ENCODE measurements around the gene PMAIP1. TPM values are rescaled to one million over a fixed set of nuclear protein-coding genes. Genes with fewer than 3 reads are reported as not detected.
A peak's percentile ranks its signal among the peaks of the same experiment; 100 is the strongest.

PMAIP1 gene
- total and polyA plus RNA-seq, 9 of the 15 experiments (the other 6 are each of a cell fraction or from before 2014, with no cell fraction given), result 8.0 to 22.9 (median 14.9) TPM

DNA sequence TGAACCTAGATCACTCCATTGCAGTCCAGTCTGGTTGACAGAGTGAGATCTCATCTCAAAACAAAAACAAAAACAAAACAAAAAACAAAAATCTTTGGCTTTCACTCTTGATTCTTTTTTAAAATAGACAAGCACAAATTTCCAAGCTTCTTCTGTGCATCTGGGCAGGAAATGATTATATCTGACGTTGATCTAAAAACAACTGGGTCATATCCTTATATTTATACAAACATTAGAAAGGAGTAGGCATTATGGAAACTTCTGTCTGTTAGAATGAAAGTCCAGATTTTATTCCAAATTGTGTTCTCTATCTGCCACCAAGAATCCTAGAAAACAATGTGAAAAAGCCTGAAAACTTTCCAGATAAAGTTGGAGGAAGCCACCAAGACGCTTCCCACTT is 26.2 kb upstream of the PMAIP1 start:
- WGBS (ENCODE audit: insufficient coverage, low coverage, missing lambda C conversion rate), result 23% methylated on average over 2 of the region's 2 CpGs
- ChIA-PET POLR2A (interaction anchor here (2.5 kb wide), 1 partner anchor 27 kb away, joined by 15 read pairs; the partner anchor contains the start of gene PMAIP1), CTCF (ENCODE audit: low intra/inter-chr PET ratio) (no interaction called here)
- Histone ChIP-seq H3K27ac (ENCODE audit: extremely low read depth, low read depth, low read length) (no peak overlapping the region), H3K79me2 (ENCODE audit: control insufficient read depth, insufficient read depth, low read length) (no peaks in the 10 kb centered on the region), H3K4me1 (replicated peaks in 1 of 2; ENCODE audit: control insufficient read depth in 2 of 2, insufficient read depth in 2 of 2, low read length in 2 of 2) (no peaks in the 10 kb centered on the region; a peak in 3 of 5 replicates), H3K4me2 (ENCODE audit: insufficient read depth, low read length) (no peak overlapping the region), H3K36me3 (ENCODE audit: control insufficient read depth, insufficient read depth, low read length) (no peaks in the 10 kb centered on the region), H3K27me3 (ENCODE audit: control insufficient read depth in 2 of 2, insufficient read depth in 2 of 2, low read length in 2 of 2) (no peaks in the 10 kb centered on the region), H3K9me3 (replicated peaks; ENCODE audit: control insufficient read depth, insufficient read depth, low read depth, low read length) (no peaks in the 10 kb centered on the region), H3K9ac (ENCODE audit: insufficient read depth in 1 of 2, low read depth in 2 of 2, low read length in 2 of 2) (no peak overlapping the region), H4K20me1 (replicated peaks; ENCODE audit: control insufficient read depth, insufficient read depth, low read length) (no peaks in the 10 kb centered on the region), H3K9me1 (ENCODE audit: control insufficient read depth, insufficient read depth, low read length) (no peaks in the 10 kb centered on the region), H3K4me3 (no peak overlapping the region), H2AFZ (ENCODE audit: low read depth, low read length) (0 out of 2 replicates have a peak overlapping the region, but pooled peaks have one; percentile 32)
- FAIRE-seq (no peak), DNase-seq (ENCODE audit: extremely low read depth in 1 of 4, low spot score in 3 of 4) (no peak), ATAC-seq (no peak)
- intact Hi-C loops (cut with micrococcal nuclease) (no loop called here), in situ Hi-C loops (cut with MboI) (no loop called here)
- no TSS peak for BruUV-seq (replicated peaks)
- no peak for TF ChIP-seq RBM17 (IDR thresholded peaks at IDR 0.05; ENCODE audit: borderline replicate concordance, low read depth, low read length)
- TF ChIP-seq HOXB6 (CRISPR knock-in tag; IDR thresholded peaks at IDR 0.05; ENCODE audit: borderline replicate concordance), result no peak
- no peak for TF ChIP-seq ZNF3 (CRISPR knock-in tag; IDR thresholded peaks at IDR 0.05)
- no peak for TF ChIP-seq MYBL2 (IDR thresholded peaks at IDR 0.05; ENCODE audit: low read depth)
- TF ChIP-seq MYBL2 (CRISPR knock-in tag; IDR thresholded peaks at IDR 0.05; ENCODE audit: borderline replicate concordance), result no peak
- TF ChIP-seq, protein P1, sequence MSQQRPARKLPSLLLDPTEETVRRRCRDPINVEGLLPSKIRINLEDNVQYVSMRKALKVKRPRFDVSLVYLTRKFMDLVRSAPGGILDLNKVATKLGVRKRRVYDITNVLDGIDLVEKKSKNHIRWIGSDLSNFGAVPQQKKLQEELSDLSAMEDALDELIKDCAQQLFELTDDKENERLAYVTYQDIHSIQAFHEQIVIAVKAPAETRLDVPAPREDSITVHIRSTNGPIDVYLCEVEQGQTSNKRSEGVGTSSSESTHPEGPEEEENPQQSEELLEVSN (IDR thresholded peaks at IDR 0.05; ENCODE audit: borderline replicate concordance in 1 of 2, extremely low read depth in 1 of 2, insufficient read depth in 1 of 2, insufficient read length in 1 of 2, low read depth in 1 of 2, low read length in 1 of 2, poor library complexity in 1 of 2, severe bottlenecking in 1 of 2), result no peak
- no peak for TF ChIP-seq CCAR2 (IDR thresholded peaks at IDR 0.05; ENCODE audit: low read depth, low read length)
- no peak for TF ChIP-seq RBFOX2 (IDR thresholded peaks at IDR 0.05; ENCODE audit: low read depth, low read length)
- no peak for TF ChIP-seq LARP7 (IDR thresholded peaks at IDR 0.05)
- TF ChIP-seq TEAD2 (tag; IDR thresholded peaks at IDR 0.05), result no peak
- no peak for TF ChIP-seq RFX7 (CRISPR knock-in tag; IDR thresholded peaks at IDR 0.05)
- no peak for TF ChIP-seq ZNF217 (CRISPR knock-in tag; IDR thresholded peaks at IDR 0.05)
- TF ChIP-seq, protein P2, sequence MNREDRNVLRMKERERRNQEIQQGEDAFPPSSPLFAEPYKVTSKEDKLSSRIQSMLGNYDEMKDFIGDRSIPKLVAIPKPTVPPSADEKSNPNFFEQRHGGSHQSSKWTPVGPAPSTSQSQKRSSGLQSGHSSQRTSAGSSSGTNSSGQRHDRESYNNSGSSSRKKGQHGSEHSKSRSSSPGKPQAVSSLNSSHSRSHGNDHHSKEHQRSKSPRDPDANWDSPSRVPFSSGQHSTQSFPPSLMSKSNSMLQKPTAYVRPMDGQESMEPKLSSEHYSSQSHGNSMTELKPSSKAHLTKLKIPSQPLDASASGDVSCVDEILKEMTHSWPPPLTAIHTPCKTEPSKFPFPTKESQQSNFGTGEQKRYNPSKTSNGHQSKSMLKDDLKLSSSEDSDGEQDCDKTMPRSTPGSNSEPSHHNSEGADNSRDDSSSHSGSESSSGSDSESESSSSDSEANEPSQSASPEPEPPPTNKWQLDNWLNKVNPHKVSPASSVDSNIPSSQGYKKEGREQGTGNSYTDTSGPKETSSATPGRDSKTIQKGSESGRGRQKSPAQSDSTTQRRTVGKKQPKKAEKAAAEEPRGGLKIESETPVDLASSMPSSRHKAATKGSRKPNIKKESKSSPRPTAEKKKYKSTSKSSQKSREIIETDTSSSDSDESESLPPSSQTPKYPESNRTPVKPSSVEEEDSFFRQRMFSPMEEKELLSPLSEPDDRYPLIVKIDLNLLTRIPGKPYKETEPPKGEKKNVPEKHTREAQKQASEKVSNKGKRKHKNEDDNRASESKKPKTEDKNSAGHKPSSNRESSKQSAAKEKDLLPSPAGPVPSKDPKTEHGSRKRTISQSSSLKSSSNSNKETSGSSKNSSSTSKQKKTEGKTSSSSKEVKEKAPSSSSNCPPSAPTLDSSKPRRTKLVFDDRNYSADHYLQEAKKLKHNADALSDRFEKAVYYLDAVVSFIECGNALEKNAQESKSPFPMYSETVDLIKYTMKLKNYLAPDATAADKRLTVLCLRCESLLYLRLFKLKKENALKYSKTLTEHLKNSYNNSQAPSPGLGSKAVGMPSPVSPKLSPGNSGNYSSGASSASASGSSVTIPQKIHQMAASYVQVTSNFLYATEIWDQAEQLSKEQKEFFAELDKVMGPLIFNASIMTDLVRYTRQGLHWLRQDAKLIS (CRISPR knock-in tag; IDR thresholded peaks at IDR 0.05), result no peak
- no peak for TF ChIP-seq SMARCE1 (IDR thresholded peaks at IDR 0.05)
- no peak for TF ChIP-seq ZNF785 (CRISPR knock-in tag; IDR thresholded peaks at IDR 0.05)
- no peak for TF ChIP-seq MIER1 (IDR thresholded peaks at IDR 0.05; ENCODE audit: low read depth)
- no peak for TF ChIP-seq SMAD4 (CRISPR knock-in tag; conservative IDR thresholded peaks at IDR 0.05)
- TF ChIP-seq SMARCA5 (IDR thresholded peaks at IDR 0.05), result no peak
- TF ChIP-seq C11orf30 (IDR thresholded peaks at IDR 0.05; ENCODE audit: low read depth), result no peak
- TF ChIP-seq KDM4B (IDR thresholded peaks at IDR 0.05; ENCODE audit: borderline replicate concordance in 2 of 2, low read depth in 1 of 2), result no peak
